ENCODE measurements around the gene PDHA1. TPM values are rescaled to one million over a fixed set of nuclear protein-coding genes. Genes with fewer than 3 reads are reported as not detected.

PDHA1 gene
- total RNA-seq, 1 donor from 2014 or later = 147 TPM

DNA sequence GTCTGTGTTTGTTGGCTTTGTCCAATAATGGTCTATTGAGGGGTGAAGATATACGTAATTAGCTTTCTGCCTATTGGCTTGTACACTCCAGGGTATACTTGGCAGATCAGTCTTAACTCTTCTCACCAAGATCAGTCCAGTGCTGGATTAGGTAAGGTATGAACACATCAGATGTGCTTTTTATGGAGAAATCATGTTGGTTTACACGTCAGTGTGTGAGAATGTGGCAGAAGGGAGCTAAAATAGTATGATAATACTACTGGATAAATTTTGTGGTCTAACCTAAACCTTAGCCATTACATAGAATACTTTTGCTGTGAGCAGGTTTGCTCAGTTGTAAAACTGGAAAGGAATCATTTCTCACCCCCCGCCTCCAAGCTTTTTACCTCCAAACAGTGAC lies 4.2 kb downstream of the PDHA1 start:
- TF ChIP-seq EZH2phosphoT487 (IDR thresholded peaks at IDR 0.05) (no peak), EZH2 (IDR thresholded peaks at IDR 0.05) (no peak), CTCF (IDR thresholded peaks at IDR 0.05) (no peak)
- no peak overlapping the region for H3K27ac Mint-ChIP-seq
- peaks cover 2% of the 10 kb centered on the region for H3K9me3 Mint-ChIP-seq
- no peak overlapping the region for H3K27ac ChIP-seq
- H3K36me3 Mint-ChIP-seq = no peaks in the 10 kb centered on the region
- peaks cover 4% of the 10 kb centered on the region for H3K9me3 ChIP-seq (ENCODE audit: low read depth)
- H3K79me2 ChIP-seq (ENCODE audit: low read depth) = peaks cover 44% of the 10 kb centered on the region
- no peak overlapping the region for H3K4me3 Mint-ChIP-seq
- no peak overlapping the region for H3K4me2 ChIP-seq
- no peak overlapping the region for H2AFZ ChIP-seq (replicated peaks)
- H3K9ac ChIP-seq = no peak overlapping the region
- DNase-seq (ENCODE audit: low spot score) = no peak
- H3K36me3 ChIP-seq = no peaks in the 10 kb centered on the region
- H4K20me1 ChIP-seq (ENCODE audit: low read depth) = peaks cover 6% of the 10 kb centered on the region
- no peaks in the 10 kb centered on the region for H3K27me3 Mint-ChIP-seq (ENCODE audit: insufficient read depth, low read depth)
- H3K4me3 ChIP-seq = no peak overlapping the region
- no peaks in the 10 kb centered on the region for H3F3A ChIP-seq (ENCODE audit: low read depth)
- H3K4me1 Mint-ChIP-seq = peaks cover 3% of the 10 kb centered on the region
- no peaks in the 10 kb centered on the region for H3K27me3 ChIP-seq
- H3K4me1 ChIP-seq = peaks cover under 1% of the 10 kb centered on the region

DNA sequence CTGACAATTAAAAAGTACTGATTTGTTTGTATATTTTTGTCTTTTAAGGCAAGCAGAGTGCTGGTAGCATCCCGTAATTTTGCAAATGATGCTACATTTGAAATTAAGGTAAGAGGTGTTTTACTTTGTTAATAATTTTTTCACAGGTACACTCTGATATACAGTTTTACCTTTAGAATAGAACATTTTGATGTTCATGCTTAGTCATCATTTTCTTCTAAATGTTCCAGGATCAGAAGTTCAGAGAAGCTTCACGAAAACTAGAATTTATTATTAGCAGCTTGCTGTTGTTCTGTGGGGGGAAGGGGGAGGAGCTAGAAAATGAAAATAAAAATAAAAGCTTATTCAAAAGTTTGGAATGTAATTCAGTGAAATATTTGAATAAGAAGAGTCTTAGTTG lies 5.5 kb downstream of the PDHA1 start:
- H2AFZ ChIP-seq (replicated peaks) = no peak overlapping the region
- no peak overlapping the region for H3K9ac ChIP-seq
- H3F3A ChIP-seq (ENCODE audit: low read depth) = no peaks in the 10 kb centered on the region
- no peaks in the 10 kb centered on the region for H3K27me3 ChIP-seq
- H3K4me2 ChIP-seq = no peak overlapping the region
- H3K36me3 ChIP-seq = no peaks in the 10 kb centered on the region
- H3K4me1 Mint-ChIP-seq = no peaks in the 10 kb centered on the region
- no peaks in the 10 kb centered on the region for H3K4me1 ChIP-seq
- peaks cover 6% of the 10 kb centered on the region for H4K20me1 ChIP-seq (ENCODE audit: low read depth)
- no peak for DNase-seq (ENCODE audit: low spot score)
- no peak overlapping the region for H3K4me3 ChIP-seq
- no peaks in the 10 kb centered on the region for H3K27me3 Mint-ChIP-seq (ENCODE audit: insufficient read depth, low read depth)
- no peak for TF ChIP-seq EZH2 (IDR thresholded peaks at IDR 0.05)
- TF ChIP-seq EZH2phosphoT487 (IDR thresholded peaks at IDR 0.05) = no peak
- TF ChIP-seq CTCF (IDR thresholded peaks at IDR 0.05) = no peak
- peaks cover 39% of the 10 kb centered on the region for H3K79me2 ChIP-seq (ENCODE audit: low read depth)
- H3K9me3 ChIP-seq (ENCODE audit: low read depth) = peaks cover 4% of the 10 kb centered on the region
- H3K9me3 Mint-ChIP-seq = no peaks in the 10 kb centered on the region
- H3K36me3 Mint-ChIP-seq = no peaks in the 10 kb centered on the region
- H3K27ac ChIP-seq = no peak overlapping the region
- no peak overlapping the region for H3K27ac Mint-ChIP-seq
- no peak overlapping the region for H3K4me3 Mint-ChIP-seq

DNA sequence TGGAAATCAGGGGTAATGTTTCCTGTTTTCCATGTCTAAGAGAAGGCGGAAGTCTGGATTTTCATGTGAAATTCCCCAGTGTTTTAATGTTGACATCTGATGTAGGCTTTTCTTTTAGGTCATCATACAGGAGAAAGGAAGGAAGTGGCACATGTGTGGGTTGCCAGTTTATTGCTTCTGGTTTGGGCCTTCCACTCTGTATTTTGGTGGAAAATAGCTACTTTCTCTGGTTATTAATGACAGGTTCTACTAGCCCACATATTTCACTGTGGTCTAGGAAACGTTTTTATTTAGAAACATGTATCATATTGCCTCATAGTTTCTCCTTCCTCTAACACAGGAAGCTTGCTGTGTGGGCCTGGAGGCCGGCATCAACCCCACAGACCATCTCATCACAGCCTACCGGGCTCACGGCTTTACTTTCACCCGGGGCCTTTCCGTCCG lies 7.2 kb downstream of the PDHA1 start:
- TF ChIP-seq EZH2 (IDR thresholded peaks at IDR 0.05) (no peak), CTCF (IDR thresholded peaks at IDR 0.05) (no peak), EZH2phosphoT487 (IDR thresholded peaks at IDR 0.05) (no peak)
- H3K9me3 ChIP-seq (ENCODE audit: low read depth) = peaks cover 4% of the 10 kb centered on the region
- H3K27ac ChIP-seq = no peak overlapping the region
- no peak for DNase-seq (ENCODE audit: low spot score)
- H3K4me3 Mint-ChIP-seq = no peak overlapping the region
- H3K79me2 ChIP-seq (ENCODE audit: low read depth) = peaks cover 22% of the 10 kb centered on the region
- H3K36me3 ChIP-seq = no peaks in the 10 kb centered on the region
- no peaks in the 10 kb centered on the region for H3K9me3 Mint-ChIP-seq
- H4K20me1 ChIP-seq (ENCODE audit: low read depth) = peaks cover 3% of the 10 kb centered on the region
- H3K27me3 Mint-ChIP-seq (ENCODE audit: insufficient read depth, low read depth) = no peaks in the 10 kb centered on the region
- no peak overlapping the region for H3K27ac Mint-ChIP-seq
- H3K4me2 ChIP-seq = no peak overlapping the region
- no peaks in the 10 kb centered on the region for H3K27me3 ChIP-seq
- H3K4me1 Mint-ChIP-seq = no peaks in the 10 kb centered on the region
- no peaks in the 10 kb centered on the region for H3K4me1 ChIP-seq
- H2AFZ ChIP-seq (replicated peaks) = no peak overlapping the region
- no peaks in the 10 kb centered on the region for H3K36me3 Mint-ChIP-seq
- H3K4me3 ChIP-seq = no peak overlapping the region
- no peaks in the 10 kb centered on the region for H3F3A ChIP-seq (ENCODE audit: low read depth)
- H3K9ac ChIP-seq = no peak overlapping the region

All from neural progenitor cell (in vitro differentiated cells).